Parathyroid adenoma (tissue), 2 donors: Measurements from ENCODE around the gene FLYWCH2.

Experiments used
- H2AFZ ChIP-seq: fragments of 300-600 bp; sonication (generic); one replicate; pipeline ENCODE4 v1.7.0; 2017; ENCODE audit warnings: antibody characterized with exemption, mild to moderate bottlenecking
- H3K27ac ChIP-seq: fragments of 300-600 bp; sonication (generic); one replicate; pipeline ENCODE4 v1.7.0; 2017
- H3K27me3 ChIP-seq: fragments of 300-600 bp; sonication (generic); one replicate; pipeline ENCODE4 v1.7.0; 2017; ENCODE audit warnings: low read length; ENCODE audit not compliant: control insufficient read depth, insufficient read depth
- H3K36me3 ChIP-seq: fragments of 300-600 bp; sonication (generic); one replicate; pipeline ENCODE4 v1.7.0; 2017; ENCODE audit warnings: low read length; ENCODE audit not compliant: control insufficient read depth, insufficient read depth
- H3K4me1 ChIP-seq: fragments of 300-600 bp; sonication (generic); one replicate; pipeline ENCODE4 v1.7.0; 2017; ENCODE audit warnings: control low read depth
- H3K4me2 ChIP-seq: fragments of 300-600 bp; sonication (generic); one replicate; pipeline ENCODE4 v1.7.0; 2017; ENCODE audit warnings: low read length
- H3K4me3 ChIP-seq: fragments of 300-600 bp; sonication (generic); one replicate; pipeline ENCODE4 v1.7.0; 2017; ENCODE audit warnings: low read depth, low read length
- H3K79me2 ChIP-seq: fragments of 300-600 bp; sonication (generic); one replicate; pipeline ENCODE4 v1.7.0; 2017; ENCODE audit warnings: control low read depth
- H3K9ac ChIP-seq: fragments of 300-600 bp; sonication (generic); one replicate; pipeline ENCODE4 v1.7.0; 2017; ENCODE audit warnings: mild to moderate bottlenecking
- H3K9me3 ChIP-seq: fragments of 300-600 bp; sonication (generic); one replicate; pipeline ENCODE4 v1.7.0; 2017; ENCODE audit warnings: low read length; ENCODE audit not compliant: control insufficient read depth
- CTCF ChIP-seq: fragments of 300-600 bp; sonication (generic); IDR thresholded peaks from one replicate; pipeline ENCODE4 v1.7.0; 2017; ENCODE audit warnings: antibody characterized with exemption, mild to moderate bottlenecking
- donor health status: primary hyperparathyroidism.

The FLYWCH2 gene

GRCh38 chr16:2860826-2861567 lies 22.0 kb upstream of the FLYWCH2 start:
- H3K79me2 ChIP-seq = no peaks in the 10 kb centered on the region
- H3K27ac ChIP-seq = no peak overlapping the region
- H3K4me2 ChIP-seq = no peak overlapping the region
- H3K9ac ChIP-seq = no peak overlapping the region
- no peaks in the 10 kb centered on the region for H3K36me3 ChIP-seq
- H3K9me3 ChIP-seq = no peaks in the 10 kb centered on the region
- peaks cover 4% of the 10 kb centered on the region for H3K4me1 ChIP-seq
- no peak overlapping the region for H2AFZ ChIP-seq
- no peak overlapping the region for H3K4me3 ChIP-seq
- H3K27me3 ChIP-seq = no peaks in the 10 kb centered on the region
- TF ChIP-seq CTCF = no peak

- H3K4me2 ChIP-seq = no peak overlapping the region
- no peak overlapping the region for H3K9ac ChIP-seq
- no peaks in the 10 kb centered on the region for H3K9me3 ChIP-seq
- H2AFZ ChIP-seq = no peak overlapping the region
- H3K79me2 ChIP-seq = no peaks in the 10 kb centered on the region
- no peaks in the 10 kb centered on the region for H3K27me3 ChIP-seq
- no peak overlapping the region for H3K27ac ChIP-seq
- H3K4me3 ChIP-seq = no peak overlapping the region
- H3K36me3 ChIP-seq = no peaks in the 10 kb centered on the region
- H3K4me1 ChIP-seq = no peaks in the 10 kb centered on the region
- no peak for TF ChIP-seq CTCF
Measured at GRCh38 chr16:2865651-2866050, 17.4 kb upstream of the FLYWCH2 start.

GRCh38 chr16:2866431-2866830 lies 16.6 kb upstream of the FLYWCH2 start:
- H3K27me3 ChIP-seq = no peaks in the 10 kb centered on the region
- no peaks in the 10 kb centered on the region for H3K79me2 ChIP-seq
- no peaks in the 10 kb centered on the region for H3K4me1 ChIP-seq
- no peaks in the 10 kb centered on the region for H3K36me3 ChIP-seq
- no peak overlapping the region for H3K9ac ChIP-seq
- no peak for TF ChIP-seq CTCF
- no peak overlapping the region for H3K4me2 ChIP-seq
- no peaks in the 10 kb centered on the region for H3K9me3 ChIP-seq
- no peak overlapping the region for H3K4me3 ChIP-seq
- H2AFZ ChIP-seq = no peak overlapping the region
- no peak overlapping the region for H3K27ac ChIP-seq

- peak overlapping the region; percentile 88 for H3K27ac ChIP-seq
- H3K9ac ChIP-seq = no peak overlapping the region
- no peak for TF ChIP-seq CTCF
- no peaks in the 10 kb centered on the region for H3K4me1 ChIP-seq
- peak overlapping the region; percentile 81 for H3K4me3 ChIP-seq
- no peaks in the 10 kb centered on the region for H3K36me3 ChIP-seq
- H3K79me2 ChIP-seq = no peaks in the 10 kb centered on the region
- H3K4me2 ChIP-seq = peak overlapping the region; percentile 85
- H2AFZ ChIP-seq = peak overlapping the region; percentile 97
- H3K9me3 ChIP-seq = no peaks in the 10 kb centered on the region
- no peaks in the 10 kb centered on the region for H3K27me3 ChIP-seq
Measured at GRCh38 chr16:2867661-2867986, 15.4 kb upstream of the FLYWCH2 start.
